AG04450 (cell line): ENCODE results near the gene CALCA. TPM values are rescaled to one million over a fixed set of nuclear protein-coding genes. Genes with fewer than 3 reads are reported as not detected.
"Not testable (repeated sequence)": the region's sequence is repeated elsewhere in the genome, so short reads cannot be mapped to it uniquely, and the experiment has no call there.

Experiments used
- CTCF ChIA-PET: fragments of 300-600, 350-600 bp; formaldehyde crosslinking; extraction: SDS; loops from one replicate; lab custom pipeline; 2022; ENCODE audit warnings: antibody characterized with exemption, inconsistent platforms; lab: Charles Lee
- POLR2A ChIA-PET: fragments of 350-600 bp; formaldehyde crosslinking; extraction: SDS; loops from one replicate; lab custom pipeline; 2021; ENCODE audit warnings: antibody characterized with exemption, inconsistent platforms; lab: Yijun Ruan, JAX
- DNase-seq: peaks from one replicate; pipeline ENCODE4 v3.0.0-alpha.2; 2011; ENCODE audit warnings: low read depth, low spot score
- H3K27ac ChIP-seq: one replicate; pipeline ENCODE4 v1.5.1; 2012; ENCODE audit warnings: low read depth, low read length, control low read depth
- H3K27me3 ChIP-seq: one replicate; pipeline ENCODE4 v1.6.0; 2012; ENCODE audit warnings: low read length; ENCODE audit not compliant: control insufficient read depth, insufficient read depth
- H3K4me3 ChIP-seq: 2 replicates; pipeline ENCODE4 v1.5.1; 2011; ENCODE audit warnings: mild to moderate bottlenecking, low read depth, low read length, control low read depth
- H3K9me3 ChIP-seq: 2 replicates; pipeline ENCODE4 v1.5.1; 2012; ENCODE audit warnings: low read length; ENCODE audit not compliant: control insufficient read depth, insufficient read depth
- CTCF ChIP-seq: IDR thresholded peaks from 2 replicates; pipeline ENCODE4 v1.5.1; 2011; ENCODE audit warnings: low read depth, low read length, control low read depth, inconsistent platforms
- polyA plus RNA-seq: library from polyadenylated mRNA; depleted of rRNA; stranded (reverse); fragments of >200 nt; gene quantifications from 2 replicates; pipeline ENCODE4 v1.2.3, GENCODE V29; 2011

CALCA gene
- polyA plus RNA-seq, 1 experiment, result not detected

GRCh38 chr11:15006139-15006759 lies 34.1 kb upstream of the CALCA start:
- H3K9me3 ChIP-seq, result no peaks in the 10 kb centered on the region
- POLR2A ChIA-PET, result no interaction called here

DNA sequence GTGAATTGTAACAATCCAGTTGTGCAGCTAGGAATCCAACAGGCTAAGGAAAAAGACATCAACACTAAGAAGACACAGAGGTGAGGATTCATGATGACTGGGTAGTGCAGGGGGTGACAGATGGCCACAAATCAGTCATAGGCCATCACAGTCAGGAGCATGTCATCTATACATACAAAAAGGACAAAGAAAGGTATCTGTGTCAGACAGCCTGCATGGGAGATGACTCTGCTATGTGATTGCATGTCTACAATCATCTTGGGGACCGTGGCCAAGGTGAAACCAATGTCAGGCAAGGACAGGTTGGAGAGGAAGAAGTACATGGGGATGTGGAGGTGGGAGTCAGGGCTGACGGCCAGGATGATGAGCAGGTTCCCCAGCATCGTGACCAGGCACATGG lies 16.0 kb upstream of the CALCA start:
- not testable (repeated sequence) for H3K27ac ChIP-seq

More at GRCh38 chr11:15006139-15006759, 34.1 kb upstream of the CALCA start:
- TF ChIP-seq CTCF, result peak; percentile 50
- no peak for DNase-seq
- H3K27me3 ChIP-seq, result no peaks in the 10 kb centered on the region
- CTCF ChIA-PET, result interaction anchor here (0.7 to 2.4 kb wide), 9 partner anchors 8 to 484 kb away, joined by 3 to 30 read pairs (median 3); no protein-coding TSS in a partner anchor
- H3K27ac ChIP-seq, result no peak overlapping the region
- no peak overlapping the region for H3K4me3 ChIP-seq

DNA sequence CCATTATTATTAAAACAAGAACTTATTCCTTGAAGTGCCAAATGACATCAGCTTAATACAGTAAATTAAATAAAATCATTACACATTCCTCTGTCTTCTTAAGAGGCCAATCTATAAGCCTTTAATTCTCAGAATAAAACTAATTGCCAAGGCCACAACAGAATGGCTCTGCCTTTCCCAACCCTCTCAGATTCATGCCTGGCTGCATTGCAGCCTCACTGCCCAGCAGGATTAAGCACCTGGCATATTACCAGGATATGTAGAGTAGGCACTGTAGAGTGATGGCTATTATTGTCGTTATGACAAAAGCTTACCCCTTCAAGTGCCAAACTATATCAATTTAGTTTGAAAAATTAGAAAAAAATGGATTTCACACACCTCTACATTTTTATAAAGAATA lies 9.4 kb upstream of the CALCA start:
- Histone ChIP-seq H3K9me3 (no peaks in the 10 kb centered on the region), H3K27me3 (peaks cover 4% of the 10 kb centered on the region), H3K27ac (no peak overlapping the region), H3K4me3 (no peak overlapping the region)
- ChIA-PET CTCF (interaction anchor here (1.0 kb wide), 2 partner anchors 25 to 119 kb away, joined by 3 read pairs; no protein-coding TSS in a partner anchor), POLR2A (no interaction called here)
- no peak for TF ChIP-seq CTCF
- DNase-seq, result no peak

More for the DNA sequence above, 16.0 kb upstream of the CALCA start:
- H3K4me3 ChIP-seq, DNase-seq, POLR2A ChIA-PET, H3K27me3 ChIP-seq, CTCF ChIA-PET, H3K9me3 ChIP-seq: not testable (repeated sequence)

DNA sequence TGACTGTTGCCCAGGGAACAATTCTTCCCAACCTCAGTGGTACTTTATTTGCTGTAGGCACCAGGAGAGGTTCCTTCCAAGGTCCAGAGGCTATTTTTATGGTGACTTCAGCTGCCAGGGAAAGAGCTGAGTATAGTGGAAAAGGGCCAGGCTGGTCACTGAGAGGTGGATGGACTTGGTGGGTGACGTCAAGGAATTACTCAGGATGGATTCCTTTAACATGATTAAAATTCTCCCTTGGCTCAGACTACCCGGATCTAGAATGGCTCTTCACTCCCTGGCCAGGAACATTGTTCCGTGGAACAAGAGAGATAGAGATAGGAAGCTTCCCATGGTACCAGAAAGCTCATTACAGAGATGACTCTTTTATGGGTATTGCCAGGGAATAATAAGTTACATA lies 8.7 kb upstream of the CALCA start:
- POLR2A ChIA-PET, result no interaction called here
- Histone ChIP-seq H3K27ac (no peak overlapping the region), H3K9me3 (no peaks in the 10 kb centered on the region), H3K27me3 (peaks cover 9% of the 10 kb centered on the region), H3K4me3 (no peak overlapping the region)
- DNase-seq, result no peak
- CTCF ChIA-PET, result interaction anchor here (1.0 kb wide), 2 partner anchors 26 to 120 kb away, joined by 3 read pairs; no protein-coding TSS in a partner anchor
- no peak for TF ChIP-seq CTCF

- POLR2A ChIA-PET, result no interaction called here
- no peak for TF ChIP-seq CTCF
- no peaks in the 10 kb centered on the region; the same call in 1 of the 2 replicates for H3K9me3 ChIP-seq
- no peak overlapping the region for H3K4me3 ChIP-seq
- CTCF ChIA-PET, result no interaction called here
- no peak overlapping the region for H3K27ac ChIP-seq
- no peak for DNase-seq
- H3K27me3 ChIP-seq, result peaks cover 44% of the 10 kb centered on the region
Observed at GRCh38 chr11:14977101-14977880, 5.1 kb upstream of the CALCA start.
